PC-3 (cell line): ENCODE measurements around the gene HMCN1. TPM values are rescaled to one million over a fixed set of nuclear protein-coding genes. Genes with fewer than 3 reads are reported as not detected.

Experiments
- ATAC-seq: fragments of 200-7000 bp; cut with Tn5 transposase; 2 replicates; pipeline ENCODE4 v1.9.1; 2020; ENCODE audit warnings: mild to moderate bottlenecking, moderate library complexity
- BruUV-seq: library from RNA; stranded (reverse); fragments of 400-500 nt; replicated peaks from 2 replicates; lab custom pipeline; 2021; lab: Mats Ljungman, UMichigan
- CTCF ChIA-PET: fragments of 300-600 bp; sonication (Branson Sonifier 250); formaldehyde crosslinking; loops from one replicate; lab custom pipeline; 2022; ENCODE audit warnings: antibody characterized with exemption; lab: Charles Lee
- POLR2A ChIA-PET: fragments of 300-600 bp; sonication (Branson Sonifier 250); formaldehyde crosslinking; loops from one replicate; lab custom pipeline; 2022; ENCODE audit warnings: antibody characterized with exemption; ENCODE audit not compliant: unreplicated experiment; lab: Charles Lee
- DNase-seq: peaks from one replicate; pipeline ENCODE4 v3.0.0-alpha.2; 2015
- H2AFZ ChIP-seq: fragments of 300-600 bp; sonication (generic); 2 replicates; pipeline ENCODE4 v1.6.0; 2016; ENCODE audit warnings: antibody characterized with exemption, low read length
- H3F3A ChIP-seq: fragments of 300-600 bp; sonication (generic); one replicate; pipeline ENCODE4 v1.6.0; 2017; ENCODE audit warnings: antibody characterized with exemption, low read length, control low read depth, mild to moderate bottlenecking; ENCODE audit not compliant: unreplicated experiment
- H3K27ac ChIP-seq: fragments of 300-600 bp; sonication (generic); 2 replicates; pipeline ENCODE4 v1.5.1; 2016; ENCODE audit warnings: mild to moderate bottlenecking, low read length
- H3K27me3 ChIP-seq: fragments of 300-600 bp; sonication (generic); 2 replicates; pipeline ENCODE4 v1.6.1; 2016; ENCODE audit warnings: low read length, mixed read lengths
- H3K36me3 ChIP-seq: fragments of 300-600 bp; sonication (generic); 2 replicates; pipeline ENCODE4 v1.6.1; 2016; ENCODE audit warnings: low read depth, mixed run types, low read length, mixed read lengths
- H3K4me1 ChIP-seq: fragments of 300-600 bp; sonication (generic); 2 replicates; pipeline ENCODE4 v1.5.1; 2016; ENCODE audit warnings: low read length; ENCODE audit not compliant: insufficient read depth
- H3K4me2 ChIP-seq: fragments of 300-600 bp; sonication (generic); 2 replicates; pipeline ENCODE4 v1.6.0; 2016; ENCODE audit warnings: low read length
- H3K4me3 ChIP-seq: fragments of 300-600 bp; sonication (generic); 2 replicates; pipeline ENCODE4 v1.5.1; 2016; ENCODE audit warnings: mild to moderate bottlenecking, low read length, mixed read lengths
- H3K79me2 ChIP-seq: fragments of 300-600 bp; sonication (generic); 2 replicates; pipeline ENCODE4 v1.6.1; 2017; ENCODE audit warnings: low read length, mixed read lengths
- H3K9ac ChIP-seq: fragments of 300-600 bp; sonication (generic); 2 replicates; pipeline ENCODE4 v1.6.0; 2016; ENCODE audit warnings: mild to moderate bottlenecking, low read length
- H3K9me2 ChIP-seq: fragments of 300-600 bp; sonication (generic); replicated peaks from 2 replicates; pipeline ENCODE4 v1.6.1; 2016; ENCODE audit warnings: mixed run types, low read length, mixed read lengths
- H3K9me3 ChIP-seq: fragments of 300-600 bp; sonication (generic); 2 replicates; pipeline ENCODE4 v1.6.1; 2016; ENCODE audit warnings: low read length, mixed read lengths
- H4K20me1 ChIP-seq: fragments of 300-600 bp; sonication (generic); 2 replicates; pipeline ENCODE4 v1.6.1; 2016; ENCODE audit warnings: low read length, mixed read lengths
- EZH2 ChIP-seq: fragments of 300-600 bp; sonication (generic); IDR thresholded peaks from one replicate; pipeline ENCODE4 v1.6.1; 2017; ENCODE audit warnings: antibody characterized with exemption, mild to moderate bottlenecking, low read length; ENCODE audit not compliant: unreplicated experiment
- EZH2phosphoT487 ChIP-seq: fragments of 300-600 bp; sonication (generic); IDR thresholded peaks from 2 replicates; pipeline ENCODE4 v1.6.1; 2018; ENCODE audit warnings: mild to moderate bottlenecking, antibody characterized with exemption, low read length, borderline replicate concordance
- intact Hi-C: fragments of 100-400 bp; cut with micrococcal nuclease; formaldehyde crosslinking; loops from 2 replicates; pipeline ENCODE4 v1.9.0; 2023
- total RNA-seq: library from RNA; depleted of rRNA; stranded (reverse); fragments of >200 nt; gene quantifications from 2 replicates; pipeline ENCODE4 v1.2.3, GENCODE V29; 2014
- TF ChIP-seq, protein P1 (sequence below): fragments of 300-600 bp; sonication (generic); conservative IDR thresholded peaks from 2 replicates; pipeline ENCODE4 v1.5.1; 2017; ENCODE audit warnings: antibody characterized with exemption, low read depth, mild to moderate bottlenecking, low read length

The HMCN1 gene
- total RNA-seq, 1 experiment from 2014 or later: 0.66 TPM

DNA sequence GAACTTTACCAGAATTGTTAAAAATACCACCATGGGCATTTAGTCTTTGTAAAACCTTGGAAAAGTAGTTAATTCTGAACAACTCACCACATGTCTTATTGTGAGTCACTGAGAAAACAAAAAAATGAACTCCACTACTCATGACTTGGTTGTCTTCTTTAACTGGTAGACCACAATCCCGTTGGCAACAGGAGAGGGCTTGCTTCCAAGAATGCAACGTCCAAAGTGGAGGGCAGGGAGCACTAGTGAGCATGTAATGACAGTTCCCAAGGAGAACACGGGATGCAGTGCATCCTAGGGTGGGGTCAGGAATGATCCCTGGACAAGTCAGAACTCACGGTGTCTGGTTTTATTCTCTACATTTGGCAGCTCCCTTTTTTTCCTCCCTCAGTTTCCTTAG, 15.2 kb upstream of the HMCN1 start:
- peak overlapping the region; percentile 64 for H3K27ac ChIP-seq
- BruUV-seq: no TSS peak
- CTCF ChIA-PET: no interaction called here
- POLR2A ChIA-PET: no interaction called here
- intact Hi-C loops: loop anchor here (1.0 to 5.0 kb wide), 2 partner anchors 433 to 493 kb away; no protein-coding TSS in a partner anchor
- no peaks in the 10 kb centered on the region for H3K9me2 ChIP-seq
- H3K79me2 ChIP-seq: no peaks in the 10 kb centered on the region
- DNase-seq: peak; percentile 94
- peak; percentile 94 for ATAC-seq
- H3K9me3 ChIP-seq: no peaks in the 10 kb centered on the region
- H3K4me3 ChIP-seq: peak overlapping the region; percentile 22; the same call in 1 of the 2 replicates
- TF ChIP-seq, protein P1, sequence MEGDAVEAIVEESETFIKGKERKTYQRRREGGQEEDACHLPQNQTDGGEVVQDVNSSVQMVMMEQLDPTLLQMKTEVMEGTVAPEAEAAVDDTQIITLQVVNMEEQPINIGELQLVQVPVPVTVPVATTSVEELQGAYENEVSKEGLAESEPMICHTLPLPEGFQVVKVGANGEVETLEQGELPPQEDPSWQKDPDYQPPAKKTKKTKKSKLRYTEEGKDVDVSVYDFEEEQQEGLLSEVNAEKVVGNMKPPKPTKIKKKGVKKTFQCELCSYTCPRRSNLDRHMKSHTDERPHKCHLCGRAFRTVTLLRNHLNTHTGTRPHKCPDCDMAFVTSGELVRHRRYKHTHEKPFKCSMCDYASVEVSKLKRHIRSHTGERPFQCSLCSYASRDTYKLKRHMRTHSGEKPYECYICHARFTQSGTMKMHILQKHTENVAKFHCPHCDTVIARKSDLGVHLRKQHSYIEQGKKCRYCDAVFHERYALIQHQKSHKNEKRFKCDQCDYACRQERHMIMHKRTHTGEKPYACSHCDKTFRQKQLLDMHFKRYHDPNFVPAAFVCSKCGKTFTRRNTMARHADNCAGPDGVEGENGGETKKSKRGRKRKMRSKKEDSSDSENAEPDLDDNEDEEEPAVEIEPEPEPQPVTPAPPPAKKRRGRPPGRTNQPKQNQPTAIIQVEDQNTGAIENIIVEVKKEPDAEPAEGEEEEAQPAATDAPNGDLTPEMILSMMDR: peak; percentile 51
- TF ChIP-seq EZH2: no peak
- H2AFZ ChIP-seq: peak overlapping the region; percentile 51
- no peaks in the 10 kb centered on the region for H4K20me1 ChIP-seq
- no peaks in the 10 kb centered on the region for H3K27me3 ChIP-seq
- peak overlapping the region; percentile 58 for H3K4me2 ChIP-seq
- H3K4me1 ChIP-seq: peaks cover 21% of the 10 kb centered on the region
- H3K9ac ChIP-seq: no peak overlapping the region
- H3K36me3 ChIP-seq: no peaks in the 10 kb centered on the region
- no peaks in the 10 kb centered on the region for H3F3A ChIP-seq

DNA sequence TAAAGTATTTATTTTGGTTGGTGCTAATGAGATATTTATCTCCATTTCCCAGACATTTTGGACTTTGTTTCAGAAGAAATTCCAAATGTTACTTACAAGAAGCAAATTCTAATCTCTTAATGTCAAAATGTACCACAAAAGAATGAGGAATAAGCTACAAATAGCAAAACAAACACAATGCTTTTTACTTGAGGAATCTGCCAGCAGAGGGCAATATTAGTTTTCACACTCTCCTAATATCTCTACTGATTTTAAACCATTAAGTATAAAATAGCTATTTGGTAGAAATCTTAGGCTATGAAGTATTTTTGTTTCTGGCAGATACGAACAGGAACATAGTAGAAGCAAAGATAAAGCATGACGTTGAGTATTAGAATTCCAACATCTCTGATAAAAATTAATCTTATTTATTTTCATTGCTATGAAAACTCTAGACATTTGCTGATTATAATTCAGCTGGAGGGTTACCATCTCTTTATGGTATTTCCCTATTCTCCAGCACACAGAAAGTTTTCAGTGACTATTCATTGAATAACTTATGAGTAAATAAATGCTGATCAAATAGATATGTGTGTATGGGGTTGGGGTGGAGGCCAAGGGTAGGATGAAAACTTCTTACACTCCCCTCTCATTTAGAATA, 13.4 kb upstream of the HMCN1 start:
- H3K9me3 ChIP-seq: no peaks in the 10 kb centered on the region
- H3K4me1 ChIP-seq: peaks cover 21% of the 10 kb centered on the region
- H3K27me3 ChIP-seq: no peaks in the 10 kb centered on the region
- no peak overlapping the region for H3K9ac ChIP-seq
- no peak overlapping the region for H3K4me3 ChIP-seq
- no TSS peak for BruUV-seq
- ChIA-PET CTCF (interaction anchor here (0.6 to 1.9 kb wide), 7 partner anchors 13 to 577 kb away, joined by 3 to 13 read pairs (median 4); partner anchors contain the start of gene HMCN1), POLR2A (no interaction called here)
- peak; percentile 35 for ATAC-seq
- H2AFZ ChIP-seq: no peak overlapping the region
- no peak overlapping the region for H3K4me2 ChIP-seq
- H3K27ac ChIP-seq: no peak overlapping the region
- H3K9me2 ChIP-seq: no peaks in the 10 kb centered on the region
- no peak for TF ChIP-seq EZH2
- TF ChIP-seq, protein P1: peak; percentile 72
- peak; percentile 49 for DNase-seq
- intact Hi-C loops: loop anchor here (2.0 kb wide), 1 partner anchor 92 kb away; no protein-coding TSS in a partner anchor
- no peaks in the 10 kb centered on the region for H3K79me2 ChIP-seq
- no peaks in the 10 kb centered on the region for H3F3A ChIP-seq
- H3K36me3 ChIP-seq: no peaks in the 10 kb centered on the region
- no peaks in the 10 kb centered on the region for H4K20me1 ChIP-seq

DNA sequence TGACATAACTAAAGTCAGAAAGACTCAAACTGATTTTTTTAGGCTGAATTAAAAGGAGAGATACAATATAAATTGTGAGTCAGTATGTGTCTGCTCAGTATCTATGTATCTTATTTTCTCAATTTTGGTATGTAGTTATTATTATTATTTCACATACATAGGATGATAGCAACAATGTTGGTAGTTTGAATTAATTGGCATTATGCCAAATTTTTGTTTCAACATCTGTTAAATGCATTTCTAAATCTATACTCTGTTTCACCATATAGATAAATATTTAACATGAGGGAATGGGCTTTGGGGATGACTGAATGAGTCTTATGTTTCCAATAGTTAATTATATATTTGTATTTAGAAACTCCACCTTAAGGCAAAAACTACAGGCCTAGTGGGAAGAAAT, 12.6 kb upstream of the HMCN1 start:
- TF ChIP-seq EZH2 (no peak), EZH2phosphoT487 (no peak)
- DNase-seq (no peak), ATAC-seq (no peak)
- H3K27me3 ChIP-seq: no peaks in the 10 kb centered on the region
- no peaks in the 10 kb centered on the region for H3K36me3 ChIP-seq
- intact Hi-C loops: loop anchor here (2.0 kb wide), 1 partner anchor 91 kb away; no protein-coding TSS in a partner anchor
- no peak overlapping the region for H3K4me2 ChIP-seq
- no peaks in the 10 kb centered on the region for H3K9me2 ChIP-seq
- H3K4me3 ChIP-seq: no peak overlapping the region
- no peaks in the 10 kb centered on the region for H3K79me2 ChIP-seq
- H3K9ac ChIP-seq: no peak overlapping the region
- no TSS peak for BruUV-seq
- no peaks in the 10 kb centered on the region for H4K20me1 ChIP-seq
- no peak overlapping the region for H2AFZ ChIP-seq
- ChIA-PET POLR2A (no interaction called here), CTCF (interaction anchor here (1.9 kb wide), 1 partner anchor 491 kb away, joined by 13 read pairs; no protein-coding TSS in a partner anchor)
- no peak overlapping the region for H3K27ac ChIP-seq
- H3K9me3 ChIP-seq: no peaks in the 10 kb centered on the region
- peaks cover 21% of the 10 kb centered on the region for H3K4me1 ChIP-seq
- no peaks in the 10 kb centered on the region for H3F3A ChIP-seq
